ENCODE data around the gene STRBP.
A peak's percentile ranks its signal among the peaks of the same experiment; 100 is the strongest.
"Not testable (repeated sequence)": the region's sequence is repeated elsewhere in the genome, so short reads cannot be mapped to it uniquely, and the experiment has no call there.

STRBP gene

GRCh38 chr9:123268465-123269259, at the start of gene STRBP:
TSS of gene STRBP (minus strand) at chr9:123268586. CDS start at chr9:123184134, 84,452 bp downstream.
- peak; percentile 63 for DNase-seq (ENCODE audit: low read depth)

GRCh38 chr9:123316053-123316718, 47.8 kb upstream of the STRBP start:
- DNase-seq (ENCODE audit: low read depth), result no peak

- DNase-seq (ENCODE audit: low read depth), result no peak
These were observed 47.2 kb upstream of the STRBP start for GRCh38 chr9:123315635-123316034.

GRCh38 chr9:123314617-123315016, 46.2 kb upstream of the STRBP start:
- no peak for DNase-seq (ENCODE audit: low read depth)

GRCh38 chr9:123312306-123312877, 44.0 kb upstream of the STRBP start:
- no peak for DNase-seq (ENCODE audit: low read depth)

GRCh38 chr9:123311250-123311752, 42.9 kb upstream of the STRBP start:
- DNase-seq (ENCODE audit: low read depth), result no peak

GRCh38 chr9:123310551-123311249, 42.3 kb upstream of the STRBP start:
- no peak for DNase-seq (ENCODE audit: low read depth)

GRCh38 chr9:123309611-123310010, 41.2 kb upstream of the STRBP start:
- no peak for DNase-seq (ENCODE audit: low read depth)

GRCh38 chr9:123305879-123306278, 37.5 kb upstream of the STRBP start:
- DNase-seq (ENCODE audit: low read depth), result no peak

GRCh38 chr9:123304340-123304691, 35.9 kb upstream of the STRBP start:
- no peak for DNase-seq (ENCODE audit: low read depth)

- peak; percentile 32 for DNase-seq (ENCODE audit: low read depth)
These were observed 34.2 kb upstream of the STRBP start for GRCh38 chr9:123302348-123303214.

GRCh38 chr9:123301936-123302335, 33.5 kb upstream of the STRBP start:
- not testable (repeated sequence) for DNase-seq (ENCODE audit: low read depth)

GRCh38 chr9:123300554-123300953, 32.2 kb upstream of the STRBP start:
- DNase-seq (ENCODE audit: low read depth), result no peak

GRCh38 chr9:123299558-123300126, 31.3 kb upstream of the STRBP start:
- no peak for DNase-seq (ENCODE audit: low read depth)

GRCh38 chr9:123296174-123296573, 27.8 kb upstream of the STRBP start:
- no peak for DNase-seq (ENCODE audit: low read depth)

GRCh38 chr9:123291736-123292135, 23.4 kb upstream of the STRBP start:
- no peak for DNase-seq (ENCODE audit: low read depth)

GRCh38 chr9:123290764-123291163, 22.4 kb upstream of the STRBP start:
- DNase-seq (ENCODE audit: low read depth), result no peak

- DNase-seq (ENCODE audit: low read depth), result no peak
These were observed 19.3 kb upstream of the STRBP start for GRCh38 chr9:123287639-123288038.

GRCh38 chr9:123286324-123286723, 17.9 kb upstream of the STRBP start:
- no peak for DNase-seq (ENCODE audit: low read depth)

- no peak for DNase-seq (ENCODE audit: low read depth)
These were observed 16.3 kb upstream of the STRBP start for GRCh38 chr9:123284656-123285055.

- DNase-seq (ENCODE audit: low read depth), result no peak
These were observed 15.1 kb upstream of the STRBP start for GRCh38 chr9:123283455-123283854.
